CD4-positive, alpha-beta T cell treated with Interleukin-4 for 1 hour (primary cell): ENCODE results near the gene STRA8.

Experiments used
- DNase-seq, 2 donors: peaks; one replicate each; pipeline ENCODE4 v3.0.0-alpha.2; 2020 to 2022

The STRA8 gene

DNA sequence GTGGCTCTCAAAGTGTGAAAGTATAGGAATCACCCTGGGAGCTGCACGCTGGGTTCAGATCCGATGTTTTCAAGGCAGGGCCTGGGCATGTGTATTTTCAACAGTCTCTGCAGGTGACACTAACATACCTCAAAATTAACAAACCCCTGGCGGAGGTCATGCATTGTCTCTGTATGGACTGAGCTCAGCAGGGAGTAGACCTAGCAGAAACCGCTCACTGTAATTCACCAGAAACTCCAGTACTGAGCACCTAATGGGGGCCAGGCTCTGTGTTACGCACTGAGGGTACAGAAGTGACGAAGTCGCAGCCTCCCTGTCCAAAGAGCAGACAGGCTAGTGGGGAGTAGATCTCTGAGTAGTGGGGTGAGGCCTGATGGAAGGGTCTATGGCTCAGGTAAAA lies 5.6 kb downstream of the STRA8 start:
- DNase-seq, result no peak

DNA sequence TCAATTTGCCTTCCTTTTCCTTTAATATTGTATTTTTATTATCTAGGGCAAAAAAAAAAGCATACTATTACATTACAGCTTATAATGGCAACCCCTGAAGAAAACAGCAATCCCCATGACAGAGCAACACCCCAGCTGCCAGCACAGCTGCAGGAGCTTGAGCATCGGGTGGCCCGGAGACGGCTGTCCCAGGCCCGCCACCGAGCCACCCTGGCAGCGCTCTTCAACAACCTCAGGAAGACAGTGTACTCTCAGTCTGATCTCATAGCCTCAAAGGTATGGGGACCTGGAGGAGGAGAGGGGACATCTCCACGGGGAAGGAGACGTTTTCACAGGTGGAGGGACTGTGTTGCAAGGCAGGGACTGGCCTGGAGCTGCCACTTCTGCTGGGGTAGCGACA lies 6.8 kb downstream of the STRA8 start:
- no peak for DNase-seq

DNA sequence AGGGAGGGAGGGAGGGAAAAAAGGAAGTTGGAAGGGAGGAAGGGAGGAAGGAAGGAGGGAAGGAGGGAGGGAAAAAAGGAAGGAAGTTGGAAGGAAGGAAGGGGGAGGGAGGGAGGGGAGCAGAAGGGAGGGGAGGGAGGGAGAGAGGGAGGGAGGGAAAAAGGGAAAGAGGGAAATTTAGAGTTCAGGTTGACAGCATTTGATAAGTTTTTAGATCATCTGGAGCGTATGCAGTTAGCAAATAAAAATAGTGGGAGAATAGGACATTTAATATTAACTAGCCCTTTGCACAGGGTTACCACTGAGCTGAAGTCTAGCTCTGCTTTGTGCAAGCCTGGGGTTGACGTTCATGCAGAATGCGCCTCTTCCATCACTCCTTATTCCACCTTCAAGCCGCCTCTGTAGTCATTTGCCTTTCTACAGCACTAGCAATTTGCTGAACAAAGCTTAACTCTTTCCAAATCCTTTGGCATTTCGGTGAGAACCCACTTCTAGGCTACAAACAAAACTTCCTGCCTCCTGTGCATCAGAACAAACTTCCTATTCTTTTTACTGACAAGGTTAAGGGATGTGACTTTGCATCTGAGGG lies 8.6 kb downstream of the STRA8 start:
- DNase-seq, result no peak

DNA sequence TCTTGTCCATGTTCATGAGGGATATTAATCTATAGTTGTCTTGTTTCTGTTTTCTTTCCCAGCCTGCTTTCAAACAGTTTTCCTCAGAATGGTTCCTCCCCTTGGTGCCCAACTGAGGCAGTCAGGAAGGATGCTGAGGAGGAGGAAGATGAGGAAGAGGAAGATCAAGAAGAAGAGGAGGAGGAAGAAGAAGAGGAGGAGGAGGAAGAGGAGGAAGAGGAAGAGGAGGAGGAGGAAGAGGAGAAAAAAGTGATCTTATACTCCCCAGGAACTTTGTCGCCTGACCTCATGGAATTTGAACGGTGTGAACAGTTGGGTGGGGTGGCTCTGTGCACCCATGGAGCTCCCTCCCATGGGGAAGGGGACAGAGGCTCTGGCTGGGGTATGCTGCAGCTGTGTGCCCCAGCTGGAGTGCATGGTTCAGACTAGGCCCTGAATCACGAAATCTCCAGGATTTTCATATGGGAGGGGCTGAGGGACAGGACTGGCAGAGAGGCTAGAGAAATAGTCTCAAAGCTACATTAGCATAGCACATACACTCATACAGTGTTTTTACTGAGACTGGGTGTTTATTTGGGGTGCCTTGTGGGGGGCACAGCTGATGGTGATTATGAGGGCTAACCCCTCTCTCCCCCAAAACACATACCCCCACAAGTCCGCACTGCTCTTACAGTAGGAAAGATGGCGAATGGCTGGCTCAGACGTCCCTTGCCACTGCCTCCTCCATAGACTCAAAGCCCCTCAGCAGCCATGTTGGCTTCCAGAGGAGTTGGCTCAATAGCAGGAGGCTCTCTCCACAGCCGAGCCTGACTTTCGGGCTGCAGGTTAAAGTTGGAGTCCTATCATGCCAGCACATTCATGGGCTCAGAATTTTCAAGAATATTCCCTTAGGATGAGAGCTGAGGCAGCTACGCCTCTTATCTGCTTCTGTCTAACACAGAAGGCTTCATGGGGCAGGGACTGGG lies 11.9 kb downstream of the STRA8 start:
- DNase-seq, result no peak

DNA sequence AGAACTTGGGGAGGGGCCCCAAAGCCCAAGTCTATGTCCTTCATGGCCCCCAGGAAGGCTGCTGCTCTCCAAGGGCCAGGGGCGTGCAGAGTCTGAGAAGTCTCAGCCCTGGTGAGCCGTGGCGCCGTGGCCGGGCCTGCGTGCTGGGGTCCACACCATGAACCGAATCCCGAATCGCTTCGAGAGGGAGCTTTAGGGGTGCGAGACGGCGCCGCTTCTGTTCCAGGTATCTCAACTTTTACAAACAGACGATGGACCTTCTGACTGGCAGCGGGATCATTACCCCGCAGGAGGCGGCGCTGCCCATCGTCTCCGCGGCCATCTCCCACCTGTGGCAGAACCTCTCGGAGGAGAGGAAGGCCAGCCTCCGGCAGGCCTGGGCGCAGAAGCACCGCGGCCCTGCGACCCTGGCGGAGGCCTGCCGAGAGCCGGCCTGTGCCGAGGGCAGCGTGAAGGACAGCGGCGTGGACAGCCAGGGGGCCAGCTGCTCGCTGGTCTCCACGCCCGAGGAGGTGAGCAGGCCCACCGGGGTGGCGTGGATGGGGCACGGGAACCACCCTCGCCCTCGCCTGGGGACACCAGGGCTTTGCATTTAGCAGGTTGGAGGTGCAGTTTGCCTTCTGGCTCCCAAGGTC lies 12.7 kb downstream of the STRA8 start:
- DNase-seq, result no peak

DNA sequence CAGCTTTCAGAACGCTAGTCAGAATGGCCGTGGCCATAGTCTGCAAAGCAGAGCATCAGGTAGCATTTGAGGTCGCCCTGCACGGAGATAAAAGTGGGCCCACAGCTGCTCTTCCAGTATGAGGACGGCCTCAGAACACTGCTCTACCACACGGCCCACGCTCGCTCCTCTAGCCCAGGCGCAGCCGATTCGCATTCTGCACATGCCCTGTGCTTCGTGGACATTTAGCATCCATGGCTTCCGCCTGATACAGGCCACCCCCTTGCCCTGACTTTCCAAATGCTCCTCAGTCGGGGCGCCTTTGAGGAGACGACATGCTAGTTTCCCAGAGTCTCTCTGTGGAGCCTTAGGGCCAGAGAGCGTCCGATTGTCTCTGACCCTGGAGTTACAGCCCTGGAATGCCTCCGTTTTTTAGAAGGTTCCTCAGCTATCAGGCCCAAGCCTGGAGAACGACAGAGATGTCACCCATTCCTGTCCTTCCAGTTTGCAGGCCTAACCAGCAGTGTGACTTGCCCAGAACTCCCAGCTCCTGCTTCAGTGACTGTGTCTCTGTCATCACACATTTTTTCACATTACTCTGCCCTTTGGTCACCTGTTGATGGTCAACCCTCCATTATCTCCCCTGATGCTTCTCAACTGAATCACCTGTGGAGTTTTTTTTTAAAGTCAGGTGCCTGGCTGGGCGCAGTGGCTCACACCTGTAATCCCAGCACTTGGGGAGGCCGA lies 14.3 kb downstream of the STRA8 start:
- DNase-seq, result no peak

DNA sequence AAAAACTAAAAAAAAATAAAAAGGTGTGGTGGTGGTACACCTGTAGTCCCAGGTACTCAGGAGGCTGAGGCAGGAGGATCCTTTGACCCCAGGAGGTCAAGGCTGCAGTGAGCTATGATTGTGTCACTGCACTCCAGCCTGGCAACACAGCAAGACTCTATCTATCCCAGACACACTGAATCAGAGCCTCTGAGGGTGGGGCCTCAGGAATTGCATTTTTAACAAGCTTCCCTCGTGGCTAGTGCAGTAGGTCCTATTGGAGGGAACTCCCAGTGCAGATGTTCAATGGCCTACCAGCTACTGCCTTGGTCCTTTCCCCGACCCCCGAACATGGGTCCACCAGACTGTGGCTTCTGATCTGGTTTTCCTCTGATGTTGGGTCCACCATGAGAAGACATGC lies 14.9 kb downstream of the STRA8 start:
- no peak for DNase-seq

DNA sequence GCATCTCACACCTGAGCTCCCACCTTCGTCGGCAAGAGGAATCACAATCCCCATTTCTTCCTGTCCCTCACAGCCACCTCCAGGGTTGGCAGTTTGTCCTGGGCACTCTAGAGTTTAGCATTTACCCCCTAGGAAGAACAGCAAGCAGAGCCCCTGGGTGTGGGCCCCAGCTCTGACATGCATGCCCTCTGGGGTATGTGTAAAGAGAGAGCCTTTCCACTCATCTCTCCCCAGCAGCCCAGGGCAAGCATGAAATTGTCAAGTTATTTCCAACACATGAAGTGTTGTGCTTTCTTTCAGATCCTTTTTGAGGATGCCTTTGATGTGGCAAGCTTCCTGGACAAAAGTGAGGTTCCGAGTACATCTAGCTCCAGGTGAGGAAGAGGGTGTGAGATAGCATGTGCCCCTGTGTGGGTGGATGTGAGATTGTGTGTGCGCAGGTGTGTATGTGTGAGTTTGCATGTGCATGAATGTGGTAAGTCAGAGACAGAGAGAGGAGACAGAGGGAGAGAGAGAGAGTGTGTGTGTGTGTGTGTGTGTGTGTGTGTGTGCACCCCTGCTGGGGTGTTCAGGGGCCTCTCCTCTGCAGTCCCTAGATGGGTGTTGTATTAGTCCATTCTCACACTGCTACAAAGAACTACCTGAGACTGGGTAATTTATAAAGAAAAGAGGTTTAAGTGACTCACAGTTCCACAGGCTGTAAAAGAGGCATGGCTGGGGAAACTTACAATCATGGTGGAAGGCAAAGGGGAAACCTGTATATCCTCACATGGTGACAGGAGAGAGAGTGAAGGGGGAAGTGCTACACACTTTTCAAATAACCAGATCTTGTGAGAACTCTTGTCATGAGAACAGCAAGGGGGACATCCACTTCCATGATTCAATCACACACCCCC lies 18.1 kb downstream of the STRA8 start:
- DNase-seq, result no peak

DNA sequence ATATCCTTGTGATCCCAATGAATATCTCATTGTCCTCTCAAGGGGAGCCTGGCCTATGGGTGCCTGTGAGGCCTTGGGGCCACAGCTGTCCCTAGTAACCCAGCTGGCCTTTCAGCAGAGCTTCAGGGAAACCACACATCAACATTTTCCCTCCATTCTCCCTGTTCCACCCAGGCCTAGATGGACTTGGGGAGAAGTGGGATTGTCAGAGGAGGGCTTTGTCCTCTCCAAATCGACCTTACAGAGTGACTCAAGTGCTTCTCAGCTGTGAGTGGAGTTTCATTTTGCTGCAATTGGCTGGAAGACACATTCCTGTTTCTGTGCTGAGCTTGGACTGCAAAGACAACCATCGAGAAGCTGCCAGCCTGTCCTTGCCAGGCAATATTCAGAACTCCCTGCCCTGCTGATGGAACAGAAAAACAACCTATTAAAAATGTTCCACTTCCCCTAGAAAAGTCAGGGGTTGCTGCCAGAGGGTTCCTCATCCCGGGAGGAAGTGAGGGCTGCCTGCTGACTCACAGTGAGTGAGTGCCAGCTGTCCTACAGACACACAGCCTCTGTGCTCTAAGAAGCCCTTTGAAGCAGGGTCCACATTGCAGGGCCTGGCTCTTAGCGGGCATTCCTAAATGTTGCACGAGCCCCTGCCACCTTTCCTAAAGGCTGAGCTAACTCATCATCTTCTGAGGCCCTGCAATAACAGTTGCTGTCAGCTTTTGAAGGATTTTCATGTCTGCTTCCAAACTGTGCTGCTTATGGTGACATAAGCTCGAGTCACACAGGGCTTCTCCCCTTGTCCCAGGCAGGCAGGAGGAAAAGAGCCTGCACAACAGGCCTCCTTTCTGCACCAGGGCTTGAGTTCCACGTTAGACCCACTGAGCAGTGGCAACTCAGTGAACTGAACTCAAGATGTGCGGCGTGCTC lies 20.5 kb downstream of the STRA8 start:
- peak in 1 of 2 donors; percentile 46 for DNase-seq

DNA sequence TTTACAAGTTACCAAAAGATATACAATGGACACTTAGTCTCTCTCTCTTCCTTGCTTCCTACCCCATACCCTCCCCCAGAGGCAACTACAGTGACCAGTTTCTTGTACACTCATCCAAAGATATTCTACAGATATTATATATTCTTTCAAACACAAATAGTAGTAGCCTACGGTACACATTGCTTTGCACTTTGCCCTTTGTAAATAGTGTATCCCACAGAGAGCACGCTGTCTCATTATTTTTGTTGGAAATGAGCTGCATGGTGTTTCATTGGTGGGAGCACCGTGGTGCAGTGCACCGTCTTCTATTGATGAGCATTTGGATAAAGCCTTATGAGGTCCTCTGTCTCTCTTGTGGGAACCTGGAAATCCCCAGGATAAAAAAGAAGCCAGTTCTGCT lies 24.2 kb downstream of the STRA8 start:
- DNase-seq, result no peak

DNA sequence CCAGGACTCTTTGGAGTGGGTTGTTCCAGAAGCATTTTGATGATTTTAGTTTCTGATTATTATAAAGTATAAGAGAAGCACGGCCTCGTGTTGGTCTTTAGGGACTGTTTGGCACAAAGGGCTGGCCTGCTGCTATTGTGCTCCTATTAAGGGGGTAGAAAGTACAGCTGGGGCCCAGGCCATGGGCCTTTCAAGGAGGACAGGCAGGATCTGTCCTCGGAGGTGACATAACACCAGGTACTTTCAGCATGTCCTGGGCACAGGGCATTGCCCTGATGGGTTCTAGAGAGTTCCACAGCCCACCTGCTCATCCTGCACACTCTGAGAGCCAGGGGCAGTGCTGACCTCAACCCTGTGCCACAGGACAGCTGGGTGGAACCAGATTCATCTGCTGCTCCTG lies 24.9 kb downstream of the STRA8 start:
- no peak for DNase-seq

DNA sequence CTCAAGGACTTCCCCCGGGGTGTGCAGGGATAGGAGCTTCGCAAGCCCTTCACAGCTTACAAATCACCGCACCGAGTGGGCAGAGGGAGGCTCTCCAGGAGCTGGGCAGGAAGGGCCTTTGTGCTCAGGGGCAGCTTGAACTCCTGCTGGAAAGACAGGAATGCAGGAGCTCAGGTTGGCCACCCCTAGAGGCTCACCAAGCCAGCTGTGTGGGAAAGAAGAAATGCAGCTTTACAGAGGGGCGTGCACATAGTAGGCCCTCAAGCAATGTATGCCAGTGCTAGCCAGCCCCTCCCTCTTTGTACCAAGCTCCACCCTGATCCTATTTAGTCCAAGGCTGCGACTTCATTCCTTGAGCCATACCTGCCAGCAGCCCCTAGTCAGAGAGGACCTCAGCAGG lies 26.1 kb downstream of the STRA8 start:
- no peak for DNase-seq

DNA sequence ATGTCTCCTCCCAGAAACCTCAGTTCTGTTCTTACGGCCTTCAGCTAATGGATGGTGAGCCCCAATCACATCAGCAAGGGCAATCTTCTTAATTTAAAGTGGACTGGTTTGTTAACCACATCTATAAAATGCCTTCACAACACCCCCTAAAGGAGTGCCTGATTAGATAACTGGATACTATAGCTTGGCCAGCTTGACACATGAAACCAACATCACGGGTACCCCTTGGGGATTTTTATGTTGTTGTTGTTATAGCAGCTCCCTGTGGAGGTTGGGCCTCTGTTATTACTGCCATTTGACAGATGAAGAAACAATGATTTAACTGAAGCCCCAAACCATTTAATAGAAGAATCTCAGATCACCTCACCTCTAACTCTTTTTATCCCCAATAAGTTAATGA lies 26.8 kb downstream of the STRA8 start:
- no peak for DNase-seq

DNA sequence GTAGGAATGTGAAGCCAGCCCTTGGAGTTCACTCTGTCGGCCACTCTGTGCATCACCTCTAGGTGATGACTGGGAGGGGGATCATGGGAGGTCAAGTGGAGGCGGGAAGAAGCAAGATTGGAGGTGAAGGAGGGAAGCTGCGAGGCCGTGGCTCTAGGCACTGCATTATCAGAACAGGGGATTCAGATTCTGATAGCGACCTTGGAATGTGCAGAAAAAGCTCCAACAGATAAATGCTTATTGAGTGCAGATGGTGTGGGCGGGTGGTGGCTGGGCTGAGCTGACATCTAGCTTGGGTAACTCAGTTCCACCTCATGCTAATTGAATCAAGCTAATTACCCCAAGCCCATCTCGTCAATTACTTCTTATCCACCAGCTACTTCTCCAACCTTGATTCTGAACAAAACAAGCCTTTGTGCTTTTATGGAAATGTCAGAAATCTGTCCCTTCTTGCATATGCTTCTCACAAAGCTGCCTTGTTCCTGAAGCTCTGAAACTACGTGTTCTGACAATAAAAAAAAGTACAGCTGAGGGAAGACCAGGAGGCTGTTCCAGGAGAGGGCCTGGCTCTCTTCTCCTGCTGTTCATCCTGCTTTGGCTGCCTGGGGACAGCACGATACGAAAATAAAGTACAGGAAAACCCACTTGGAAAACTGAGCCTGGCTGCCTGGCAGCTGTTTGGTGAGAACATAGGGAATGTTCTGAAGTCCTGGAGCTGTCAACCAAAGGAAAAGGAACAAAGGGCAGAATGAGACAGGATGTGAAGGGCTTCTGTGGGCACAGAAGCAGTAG lies 27.5 kb downstream of the STRA8 start:
- no peak for DNase-seq

DNA sequence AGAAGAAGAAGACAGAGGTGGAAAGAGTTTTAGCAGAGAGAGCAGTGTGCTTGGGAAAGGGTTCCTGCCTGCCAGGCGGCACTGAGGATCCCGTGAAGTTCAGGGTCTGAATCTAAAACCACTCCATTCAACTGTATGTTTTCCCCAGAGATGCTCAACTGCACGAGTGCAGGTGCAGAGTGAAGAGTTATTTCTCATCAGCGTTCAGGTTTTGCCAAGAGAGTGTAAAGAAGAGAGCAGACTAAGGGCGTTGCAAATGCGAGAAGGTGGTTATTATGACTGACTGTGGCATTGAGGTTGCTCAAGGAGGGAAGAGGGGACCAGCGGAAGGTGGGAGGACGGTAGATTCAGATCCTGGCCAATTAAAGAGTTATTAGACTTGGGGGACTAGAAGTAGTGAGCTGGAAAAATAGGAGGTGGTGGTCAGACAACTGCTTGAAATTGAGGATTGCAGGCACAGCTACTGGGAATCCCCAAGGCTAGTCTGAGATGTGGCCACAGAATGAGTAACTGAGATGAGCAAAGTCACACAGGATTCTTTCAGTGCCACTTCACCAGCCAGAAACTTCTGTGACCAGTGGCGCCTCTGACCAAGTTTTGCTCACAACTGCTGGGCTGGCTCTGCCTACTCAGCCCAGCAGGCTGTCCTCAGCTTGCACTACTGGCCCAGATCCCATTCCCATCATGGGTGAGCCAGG lies 29.1 kb downstream of the STRA8 start:
- DNase-seq, result no peak

DNA sequence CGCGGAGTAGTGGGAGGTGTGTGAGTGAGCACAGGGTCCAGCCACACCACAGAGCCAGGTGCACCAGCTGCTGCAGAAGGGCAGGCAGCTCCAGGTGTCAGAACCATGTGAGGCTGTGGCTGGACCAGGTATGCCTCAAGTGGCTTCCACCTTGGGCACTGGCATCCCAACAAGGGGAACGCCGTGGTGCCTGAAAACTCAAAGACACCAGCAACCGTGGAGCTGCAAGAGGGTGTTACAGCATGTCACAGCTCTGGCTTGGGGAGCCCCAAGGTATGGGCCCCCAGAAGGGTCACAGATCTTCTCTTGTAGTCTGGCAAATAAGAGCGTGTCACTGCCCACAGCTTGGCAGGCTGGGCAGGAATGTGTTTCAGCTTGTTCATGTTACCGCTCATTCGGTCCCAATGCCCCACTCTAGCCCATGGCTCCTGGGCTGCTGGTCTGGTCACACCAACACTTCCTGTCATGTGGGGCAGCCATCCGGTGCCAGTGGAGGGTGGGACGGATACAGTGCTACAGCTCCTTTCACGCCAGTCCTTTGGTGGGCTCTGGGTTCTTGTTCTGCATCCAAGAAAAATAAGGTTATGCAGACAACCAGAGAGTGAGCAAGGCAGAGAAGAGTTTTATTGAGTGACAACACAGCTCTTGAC lies 29.8 kb downstream of the STRA8 start:
- DNase-seq, result no peak

DNA sequence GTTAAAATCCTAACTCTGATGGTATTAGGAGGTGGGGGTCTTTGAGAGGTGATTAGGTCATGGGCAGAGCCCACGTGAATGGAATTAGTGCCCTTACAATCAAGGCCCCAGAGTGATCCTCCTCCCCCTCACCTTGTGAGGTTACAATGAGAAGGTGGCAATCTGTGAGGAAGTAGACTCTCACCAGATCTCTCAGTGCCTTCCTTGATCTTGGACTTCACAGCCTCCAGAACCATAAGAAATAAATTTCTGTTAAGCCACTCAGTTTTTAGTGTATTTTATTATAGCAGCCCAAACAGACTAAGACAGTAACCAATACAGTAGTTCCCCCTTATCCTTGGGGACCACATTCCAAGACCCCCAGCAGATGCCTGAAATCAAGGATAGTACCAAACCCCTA lies 32.0 kb downstream of the STRA8 start:
- DNase-seq, result no peak

DNA sequence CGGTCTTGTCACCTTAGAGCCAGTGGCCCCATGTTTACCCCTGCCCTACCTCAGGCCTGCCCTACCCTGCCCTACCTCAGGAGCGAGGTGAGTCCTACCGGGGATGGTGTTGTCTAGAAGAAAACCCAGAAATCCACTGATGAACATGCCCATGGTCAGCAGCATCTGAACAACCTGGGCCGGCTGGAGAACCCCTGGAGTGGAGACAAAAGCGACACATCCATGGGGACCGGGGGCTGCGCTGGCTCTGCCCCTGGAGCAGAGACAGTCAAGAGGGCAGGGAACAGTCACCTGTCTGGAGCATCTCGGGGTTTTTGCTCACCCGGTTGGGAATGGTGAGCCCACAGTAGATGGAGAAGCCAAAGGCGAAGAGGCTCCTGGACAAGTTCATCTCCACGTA lies 36.3 kb downstream of the STRA8 start:
- DNase-seq, result no peak
